ENCODE results near the gene PRSS36.
"Not testable (repeated sequence)": the region's sequence is repeated elsewhere in the genome, so short reads cannot be mapped to it uniquely, and the experiment has no call there.

- TF ChIP-seq POU2F2, POLR2A, POLR2AphosphoS5 (IDR thresholded peaks at IDR 0.05; ENCODE audit: low read depth, low read length): not testable (repeated sequence)
These were observed 48.8 kb downstream of the PRSS36 start for GRCh38 chr16:31100876-31101641.

Data from GM12891 (cell line).